ENCODE measurements around the gene SETD6.
"Not testable (repeated sequence)": the region's sequence is repeated elsewhere in the genome, so short reads cannot be mapped to it uniquely, and the experiment has no call there.

Gene SETD6

GRCh38 chr16:58515125-58515870 lies at the start of gene SETD6:
Gene SETD6, plus strand, starts transcription at chr16:58515517. Its CDS starts 21 bp downstream, at chr16:58515538.
- DNase-seq, result peak; percentile 43

- no peak for DNase-seq
Observed at GRCh38 chr16:58465817-58466216, 49.5 kb upstream of the SETD6 start.

DNA sequence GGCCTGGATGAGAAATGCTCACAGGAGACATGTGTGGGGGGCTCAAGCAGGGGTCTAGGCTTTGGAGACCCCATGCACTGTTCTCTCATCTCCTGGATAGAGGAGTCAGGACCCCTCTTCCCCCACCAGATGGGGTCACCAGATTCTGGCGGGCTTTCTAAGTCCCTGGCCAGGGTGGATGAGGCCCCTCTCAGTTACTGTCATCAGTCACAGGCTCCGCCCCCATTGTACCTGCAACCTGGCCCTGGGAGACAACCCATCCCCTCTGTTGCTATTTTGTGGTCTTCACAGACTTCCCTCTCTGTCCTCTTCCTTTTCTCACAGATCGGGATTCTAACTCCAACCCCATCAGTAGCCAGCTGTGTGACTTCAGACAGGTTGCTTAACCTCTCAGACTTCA lies 48.9 kb upstream of the SETD6 start:
- no peak for DNase-seq

DNA sequence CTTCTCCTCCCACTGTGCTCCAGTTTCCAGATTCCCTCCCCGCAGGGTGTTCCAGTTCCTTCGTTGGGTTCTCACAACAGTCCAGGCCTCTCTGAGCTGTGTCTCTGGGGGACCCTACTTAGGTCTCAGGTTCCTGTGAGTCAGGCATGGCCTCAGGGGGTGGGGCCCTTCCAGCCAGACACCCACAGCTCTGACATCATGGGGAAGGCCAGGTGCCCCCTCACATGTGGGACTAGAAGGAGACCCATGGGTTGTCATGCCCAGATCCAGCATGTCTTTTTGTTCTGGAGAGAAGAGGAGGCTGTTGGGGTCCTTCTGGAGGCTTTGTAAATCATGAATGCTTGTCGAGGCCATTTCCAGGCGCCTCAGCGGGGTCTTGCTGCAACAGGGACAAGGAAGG lies 47.4 kb upstream of the SETD6 start:
- no peak for DNase-seq

DNA sequence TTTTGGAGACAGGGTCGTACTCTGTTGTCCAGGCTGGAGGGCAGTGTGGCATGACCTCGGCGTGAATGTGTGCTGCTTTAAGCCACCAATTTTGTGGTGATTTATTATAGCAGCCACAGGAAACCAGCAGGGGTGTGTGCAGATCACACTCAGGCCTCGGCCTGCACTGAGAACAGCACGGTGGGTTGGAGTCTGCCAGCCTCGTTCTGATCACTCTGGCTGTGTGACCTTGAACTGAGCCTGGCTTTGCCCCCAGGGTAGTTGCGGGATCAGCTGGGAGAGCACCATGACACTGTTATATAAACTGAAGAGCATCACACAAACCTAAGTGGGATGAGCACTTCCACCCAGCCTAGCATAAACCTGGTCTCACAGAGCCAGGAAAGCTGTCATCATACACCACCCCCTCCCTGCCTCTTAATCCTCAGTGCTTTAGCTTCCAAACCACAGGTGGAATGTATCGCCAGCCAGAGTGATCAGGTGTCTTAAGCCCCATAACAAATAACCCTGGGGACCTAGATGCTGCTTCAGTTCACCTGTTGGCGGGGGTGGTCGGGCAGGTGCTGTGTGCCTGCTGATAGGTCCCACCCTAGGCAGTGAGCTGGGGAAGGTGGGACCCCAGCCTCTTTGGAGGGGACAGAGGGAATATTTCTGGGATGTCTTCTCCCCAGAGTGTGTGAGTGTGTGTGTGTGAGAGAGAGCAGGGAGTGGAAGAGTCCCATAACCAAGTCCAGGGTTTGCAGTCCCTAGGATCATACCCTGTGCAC lies 43.9 kb upstream of the SETD6 start:
- no peak for DNase-seq

- no peak for DNase-seq
Observed at GRCh38 chr16:58472266-58472665, 43.1 kb upstream of the SETD6 start.

DNA sequence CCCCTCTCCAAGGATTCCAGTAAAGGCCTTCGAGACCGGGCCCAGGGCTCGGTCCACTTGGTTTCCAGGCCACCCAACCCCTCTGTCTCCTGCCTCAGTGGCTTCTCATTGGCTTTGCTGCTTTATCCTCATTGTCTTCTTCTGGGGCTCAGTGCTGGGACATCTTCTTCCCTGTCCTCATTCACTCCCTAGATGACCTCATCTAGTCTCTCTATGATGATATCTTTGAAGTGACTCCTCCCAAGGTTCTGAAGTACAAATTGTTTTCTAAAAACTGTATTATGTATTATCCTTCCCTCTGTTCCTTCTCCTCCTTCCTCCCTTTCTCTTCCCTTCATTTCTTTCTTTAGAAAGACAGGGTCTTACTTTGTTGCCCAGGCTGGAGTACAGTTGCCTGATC lies 42.5 kb upstream of the SETD6 start:
- DNase-seq, result no peak

GRCh38 chr16:58474296-58474695 lies 41.0 kb upstream of the SETD6 start:
- DNase-seq, result no peak

DNA sequence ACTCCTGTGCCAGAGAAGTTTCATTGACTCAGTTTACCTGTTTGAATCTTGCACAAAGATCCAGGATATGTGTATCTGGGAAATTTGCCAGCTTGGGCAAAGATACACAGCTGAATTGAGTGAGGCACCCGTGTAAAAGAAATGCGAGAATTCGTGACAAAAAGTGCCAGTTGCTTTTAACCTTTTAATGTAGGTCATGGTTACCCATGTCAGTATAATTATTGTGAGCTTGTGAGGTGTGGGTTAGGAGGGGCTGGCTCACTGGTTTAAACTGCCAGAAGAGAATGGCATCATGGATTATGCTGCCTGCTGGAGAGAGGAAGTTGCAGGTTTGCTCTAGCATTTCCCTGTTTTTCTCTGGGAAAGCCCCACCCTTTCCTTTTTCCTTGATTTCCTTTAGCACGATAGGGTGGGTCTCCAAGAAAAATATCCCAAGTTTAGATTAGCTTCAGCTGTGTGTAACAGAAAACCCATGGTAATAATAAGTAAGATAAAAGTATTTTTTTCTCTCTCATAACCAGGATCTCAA lies 40.2 kb upstream of the SETD6 start:
- DNase-seq, result no peak

- no peak for DNase-seq
Observed at GRCh38 chr16:58476791-58477190, 38.5 kb upstream of the SETD6 start.

- DNase-seq, result no peak
Observed at GRCh38 chr16:58478427-58478826, 36.9 kb upstream of the SETD6 start.

DNA sequence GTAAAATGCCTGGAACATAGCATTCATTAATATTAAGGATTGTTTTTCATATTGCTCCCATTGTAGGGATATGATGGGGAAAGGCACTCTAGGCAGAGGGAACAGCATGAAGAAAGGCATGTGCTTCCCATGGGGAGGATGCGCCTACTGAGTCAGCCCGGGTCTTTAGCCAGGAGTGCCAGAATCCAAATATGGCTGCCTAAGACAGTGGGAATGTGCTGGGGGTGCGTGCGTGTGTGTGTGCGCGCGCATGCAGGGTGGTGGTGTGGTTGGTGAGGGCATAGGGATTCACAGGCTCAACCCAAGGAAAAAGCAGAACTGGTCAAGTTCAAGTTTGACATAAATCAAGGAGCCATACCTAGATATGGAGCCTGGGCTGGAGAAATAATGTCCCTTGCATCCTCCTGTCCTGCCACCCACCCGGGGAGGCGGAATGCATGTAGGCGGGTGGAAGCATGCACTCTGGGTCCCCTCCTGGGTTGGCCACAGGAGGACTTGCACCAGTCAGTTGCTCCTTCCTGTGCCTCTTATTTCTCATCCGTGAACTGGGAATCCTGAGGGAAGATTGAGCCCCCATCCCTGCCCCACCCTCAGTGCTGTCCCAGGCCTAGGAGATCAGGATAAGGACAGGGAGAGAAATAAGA lies 34.0 kb upstream of the SETD6 start:
- DNase-seq, result no peak

DNA sequence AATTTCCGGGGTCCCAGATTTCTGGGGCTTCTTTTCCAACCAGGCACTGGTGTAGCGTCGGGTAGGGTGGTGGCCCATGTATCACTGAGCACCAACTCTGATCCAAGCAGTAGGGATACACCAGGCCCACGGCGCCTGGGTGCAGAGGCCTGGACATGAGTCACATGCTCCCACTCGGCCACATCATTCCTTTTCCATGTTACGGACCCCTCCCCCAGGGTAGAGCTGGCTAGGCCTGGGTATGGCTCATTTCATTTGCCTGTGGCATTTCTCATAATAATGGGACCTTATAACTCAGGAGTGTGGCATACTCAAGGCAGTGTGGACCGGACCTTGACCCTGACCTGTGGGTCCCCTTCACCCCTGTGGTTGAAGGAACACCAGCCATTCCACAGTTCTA lies 33.4 kb upstream of the SETD6 start:
- DNase-seq, result no peak

- DNase-seq, result no peak
Observed at GRCh38 chr16:58485184-58485887, 30.0 kb upstream of the SETD6 start.

GRCh38 chr16:58487566-58488351 lies 27.6 kb upstream of the SETD6 start:
- DNase-seq, result no peak

- DNase-seq, result no peak
Observed at GRCh38 chr16:58488531-58488930, 26.8 kb upstream of the SETD6 start.

- DNase-seq, result no peak
Observed at GRCh38 chr16:58490065-58490464, 25.3 kb upstream of the SETD6 start.

DNA sequence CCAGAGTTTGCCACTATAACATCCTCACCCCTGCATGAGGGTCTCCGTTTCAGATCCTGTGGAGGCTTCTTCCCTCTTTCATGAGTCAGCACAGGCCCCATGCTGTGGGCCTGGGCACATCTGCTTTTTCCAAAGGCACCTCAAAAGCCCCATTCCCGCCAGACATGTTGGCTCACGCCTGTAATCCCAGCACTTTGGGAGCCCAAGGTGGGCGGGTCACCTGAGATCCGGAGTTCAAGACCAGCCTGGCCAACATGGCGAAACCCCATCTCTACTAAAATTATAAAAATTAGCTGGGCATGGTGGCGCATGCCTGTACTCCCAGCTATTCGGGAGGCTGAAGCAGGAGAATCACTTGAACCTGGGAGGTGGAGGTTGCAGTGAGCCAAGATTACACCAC lies 24.8 kb upstream of the SETD6 start:
- not testable (repeated sequence) for DNase-seq

DNA sequence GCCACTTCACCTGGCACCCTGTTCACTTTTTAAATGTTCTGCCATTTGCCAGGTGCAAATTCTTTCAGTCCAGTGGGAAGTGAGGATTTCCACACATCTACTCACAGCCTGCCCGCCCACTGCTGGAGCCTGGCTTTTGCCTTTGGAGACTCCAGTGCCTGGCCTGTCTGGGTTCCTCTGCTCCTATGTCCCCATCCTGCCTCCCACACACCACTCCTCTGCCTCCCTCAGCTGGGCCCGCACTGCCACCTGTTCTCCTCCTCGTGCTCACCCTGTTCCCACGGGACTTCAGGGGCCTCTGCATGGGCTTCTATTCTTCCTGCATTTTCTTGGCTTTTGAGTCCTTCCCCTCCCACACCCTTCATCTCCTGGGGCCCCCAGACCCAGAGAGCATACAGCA lies 23.3 kb upstream of the SETD6 start:
- no peak for DNase-seq

DNA sequence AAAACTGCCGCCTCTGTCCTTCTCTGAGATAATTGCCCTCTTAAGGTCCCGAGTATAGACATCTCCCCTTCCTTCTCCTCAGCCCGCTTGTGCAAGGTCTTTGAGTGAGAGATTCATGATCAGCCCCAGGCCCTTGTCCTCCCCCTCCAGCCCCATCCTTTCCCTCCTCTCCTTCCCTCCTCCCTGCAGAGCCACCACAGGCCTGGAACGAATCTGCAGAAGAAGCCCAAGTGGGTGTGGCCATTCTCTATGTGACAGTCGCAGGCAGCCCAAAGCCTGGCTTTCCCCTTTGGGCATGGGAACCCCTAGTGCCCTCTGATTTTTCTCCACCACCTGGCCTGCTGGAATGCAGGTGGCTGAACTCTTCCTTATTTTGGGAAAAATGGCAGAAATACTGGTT lies 22.6 kb upstream of the SETD6 start:
- DNase-seq, result no peak

DNA sequence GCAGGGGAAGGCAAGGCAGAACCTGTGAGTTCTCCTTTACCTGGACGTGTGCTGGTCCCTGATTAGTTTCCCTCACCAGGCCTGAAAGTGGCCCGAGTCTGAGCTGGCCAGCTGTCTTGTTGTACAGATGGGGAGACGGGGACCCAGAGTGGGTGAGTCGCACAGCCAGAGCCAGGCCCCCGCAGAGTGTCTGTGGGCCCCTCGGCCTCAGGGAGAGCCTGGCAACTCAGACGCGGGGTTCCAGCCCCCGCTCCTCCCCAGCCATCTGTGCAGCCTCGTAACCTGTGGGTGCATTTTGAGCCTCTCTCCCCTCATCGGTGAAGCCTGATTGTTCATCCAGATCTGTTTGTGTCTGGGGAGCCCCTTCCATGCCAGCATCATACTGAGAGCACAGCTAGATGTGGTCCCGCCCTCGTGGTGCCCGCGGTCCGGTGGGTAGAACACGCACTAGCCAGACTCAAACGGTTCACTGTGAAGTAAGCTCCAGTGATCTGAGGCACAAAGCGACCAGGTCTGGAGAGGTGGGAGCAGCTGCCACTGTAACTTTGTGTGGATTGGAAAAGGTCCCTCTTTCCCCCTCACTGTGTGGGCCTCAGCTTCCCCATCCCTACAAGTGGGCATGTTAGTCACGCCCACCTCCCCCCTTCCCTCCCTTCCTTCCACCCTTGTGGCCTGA lies 21.4 kb upstream of the SETD6 start:
- DNase-seq, result no peak
